H1 (cell line): ENCODE results near the gene PSMD5. TPM values are rescaled to one million over a fixed set of nuclear protein-coding genes. Genes with fewer than 3 reads are reported as not detected.
A peak's percentile ranks its signal among the peaks of the same experiment; 100 is the strongest.

Experiments used
- CTCF ChIA-PET: fragments of 300-600 bp; sonication (Branson Sonifier 250); formaldehyde crosslinking; loops from one replicate; lab custom pipeline; 2021; ENCODE audit not compliant: partially characterized antibody; lab: Charles Lee
- POLR2A ChIA-PET: fragments of 300-600 bp; sonication (Branson Sonifier 250); formaldehyde crosslinking; loops from one replicate; lab custom pipeline; 2021; ENCODE audit warnings: inconsistent platforms; ENCODE audit not compliant: partially characterized antibody; lab: Charles Lee
- DNase-seq, 2 experiments: peaks; one replicate each; pipeline versions ENCODE4 v3.0.0 to v3.0.0-alpha.2; 2010 to 2022; ENCODE audit warnings: low spot score in 2 of 2, low read depth in 1 of 2, mixed read lengths in 1 of 2
- FAIRE-seq: peaks from 2 replicates; lab custom pipeline; 2011; peaks lifted over from hg19 to GRCh38; lab: Jason Lieb, UNC
- H2AFZ ChIP-seq: 2 replicates; pipeline ENCODE4 v1.8.1; 2012; ENCODE audit warnings: low read length, inconsistent platforms
- H2AK5ac ChIP-seq: 2 replicates; pipeline ENCODE4 v1.6.1; 2013; ENCODE audit warnings: low read depth, low read length
- H2BK120ac ChIP-seq: replicated peaks from 2 replicates; pipeline ENCODE3; 2013; ENCODE audit warnings: low read depth, low read length, inconsistent platforms
- H2BK12ac ChIP-seq: 2 replicates; pipeline ENCODE4 v1.6.1; 2013; ENCODE audit warnings: low read depth, low read length
- H2BK15ac ChIP-seq: 2 replicates; pipeline ENCODE4 v1.6.1; 2013; ENCODE audit warnings: low read length
- H2BK20ac ChIP-seq: 2 replicates; pipeline ENCODE4 v1.6.1; 2013; ENCODE audit warnings: low read length
- H2BK5ac ChIP-seq: 2 replicates; pipeline ENCODE4 v1.6.1; 2013; ENCODE audit warnings: low read depth, low read length
- H3K14ac ChIP-seq: 2 replicates; pipeline ENCODE4 v1.6.1; 2013; ENCODE audit warnings: inconsistent platforms; ENCODE audit not compliant: insufficient read length
- H3K18ac ChIP-seq: 2 replicates; pipeline ENCODE4 v1.6.1; 2013; ENCODE audit warnings: low read length; ENCODE audit errors: extremely low read depth
- H3K23ac ChIP-seq: 2 replicates; pipeline ENCODE4 v1.6.1; 2013; ENCODE audit warnings: inconsistent platforms; ENCODE audit not compliant: insufficient read length
- H3K23me2 ChIP-seq: 2 replicates; pipeline ENCODE4 v1.6.1; 2013; ENCODE audit warnings: low read depth, low read length
- H3K27ac ChIP-seq: 2 replicates; pipeline ENCODE4 v1.6.1; 2011; ENCODE audit warnings: low read depth, low read length, inconsistent platforms
- H3K27me3 ChIP-seq, 4 experiments: replicated peaks in 1 of 4; 1 replicate in 1 of 4; 2 replicates in 3 of 4; pipeline versions ENCODE4 v1.6.1 to v1.8.1; 2011 to 2013; ENCODE audit warnings: low read length in 3 of 4, mild to moderate bottlenecking in 3 of 4, inconsistent platforms in 2 of 4, mixed read lengths in 2 of 4, moderate library complexity in 1 of 4; ENCODE audit not compliant: control insufficient read depth in 3 of 4, insufficient read depth in 3 of 4; ENCODE audit errors: extremely low read depth in 1 of 4
- H3K36me3 ChIP-seq, 4 experiments: 2 replicates each; pipeline versions ENCODE4 v1.6.1 to v1.8.1; 2011 to 2013; ENCODE audit warnings: mild to moderate bottlenecking in 4 of 4, low read length in 3 of 4, moderate library complexity in 2 of 4, control low read depth in 1 of 4, inconsistent platforms in 1 of 4; ENCODE audit not compliant: insufficient read depth in 4 of 4, control insufficient read depth in 2 of 4
- H3K4ac ChIP-seq: replicated peaks from 2 replicates; pipeline ENCODE3; 2013; ENCODE audit warnings: low read length, low read depth, mixed read lengths, inconsistent platforms; ENCODE audit not compliant: insufficient read length
- H3K4me1 ChIP-seq, 4 experiments: replicated peaks in 1 of 4; 1 replicate in 1 of 4; 2 replicates in 3 of 4; pipeline versions ENCODE4 v1.6.1 to v1.8.1; 2011 to 2013; ENCODE audit warnings: low read length in 3 of 4, inconsistent platforms in 2 of 4, mixed read lengths in 1 of 4; ENCODE audit not compliant: insufficient read depth in 4 of 4, control insufficient read depth in 3 of 4
- H3K4me2 ChIP-seq, 2 experiments: 2 replicates each; pipeline versions ENCODE4 v1.6.1 to v1.8.1; 2011 to 2013; ENCODE audit warnings: low read depth in 2 of 2, low read length in 2 of 2, control low read depth in 1 of 2, inconsistent platforms in 1 of 2, mild to moderate bottlenecking in 1 of 2; ENCODE audit not compliant: insufficient read depth in 1 of 2
- H3K4me3 ChIP-seq, 4 experiments: fragments of 200-600, 300-600 bp in 1 of 4; sonication (generic), shearing (Covaris generic), sonication (Bioruptor Twin) in 1 of 4; 2 replicates each; pipeline versions ENCODE4 v1.5.1 to v1.8.1; 2011 to 2016; ENCODE audit warnings: low read length in 4 of 4, low read depth in 3 of 4, control low read depth in 2 of 4, inconsistent platforms in 2 of 4, mild to moderate bottlenecking in 2 of 4, mixed read lengths in 1 of 4, moderate library complexity in 1 of 4; ENCODE audit not compliant: insufficient read depth in 2 of 4; ENCODE audit errors: extremely low read depth in 1 of 4
- H3K56ac ChIP-seq: replicated peaks from 2 replicates; pipeline ENCODE3; 2013; ENCODE audit warnings: low read depth, mild to moderate bottlenecking, mixed read lengths, low read length, inconsistent platforms; ENCODE audit not compliant: insufficient read length
- H3K79me1 ChIP-seq: 2 replicates; pipeline ENCODE4 v1.6.1; 2013; ENCODE audit warnings: low read depth, low read length, control low read depth
- H3K79me2 ChIP-seq, 2 experiments: 2 replicates each; pipeline versions ENCODE4 v1.6.1 to v1.8.1; 2012 to 2013; ENCODE audit warnings: low read length in 2 of 2, mild to moderate bottlenecking in 2 of 2, inconsistent platforms in 1 of 2; ENCODE audit not compliant: insufficient read depth in 2 of 2, control insufficient read depth in 1 of 2
- H3K9ac ChIP-seq, 4 experiments: replicated peaks in 1 of 4; 1 replicate in 1 of 4; 2 replicates in 3 of 4; pipeline versions ENCODE4 v1.6.1 to v1.8.1; 2011 to 2013; ENCODE audit warnings: low read depth in 3 of 4, low read length in 3 of 4, control low read depth in 2 of 4, mild to moderate bottlenecking in 2 of 4, moderate library complexity in 2 of 4, inconsistent platforms in 1 of 4; ENCODE audit errors: extremely low read depth in 1 of 4
- H3K9me3 ChIP-seq, 2 experiments: 2 replicates each; pipeline versions ENCODE4 v1.6.1 to v1.8.1; 2012 to 2013; ENCODE audit warnings: mild to moderate bottlenecking in 2 of 2, moderate library complexity in 2 of 2, control low read depth in 1 of 2, inconsistent platforms in 1 of 2, low read depth in 1 of 2, low read length in 1 of 2, mixed read lengths in 1 of 2; ENCODE audit not compliant: insufficient read depth in 2 of 2
- H4K20me1 ChIP-seq, 2 experiments: replicated peaks in 1 of 2; 2 replicates each; pipeline versions ENCODE3 to v1.8.1; 2011 to 2013; ENCODE audit warnings: inconsistent platforms in 2 of 2, low read length in 2 of 2, mild to moderate bottlenecking in 1 of 2; ENCODE audit not compliant: insufficient read depth in 2 of 2, control insufficient read depth in 1 of 2
- H4K5ac ChIP-seq: 2 replicates; pipeline ENCODE4 v1.6.1; 2013; ENCODE audit warnings: low read length, low read depth, mixed read lengths, inconsistent platforms; ENCODE audit not compliant: insufficient read length
- H4K8ac ChIP-seq: 2 replicates; pipeline ENCODE4 v1.8.0; 2013; ENCODE audit warnings: mild to moderate bottlenecking, moderate library complexity, low read length, inconsistent platforms; ENCODE audit not compliant: insufficient read depth; ENCODE audit errors: extremely low read depth
- H4K91ac ChIP-seq: replicated peaks from 2 replicates; pipeline ENCODE3; 2013; ENCODE audit warnings: low read length, mixed read lengths, inconsistent platforms; ENCODE audit not compliant: insufficient read length
- CHD1 ChIP-seq: IDR thresholded peaks from 2 replicates; pipeline ENCODE4 v1.6.1; 2012; ENCODE audit warnings: low read depth, low read length, improper control_type of control experiment
- POU5F1 ChIP-seq: IDR thresholded peaks from 2 replicates; pipeline ENCODE4 v1.6.1; 2011; ENCODE audit warnings: low read depth, mild to moderate bottlenecking, low read length, moderate library complexity
- WGBS, 2 experiments: shearing (Covaris generic) in 1 of 2; methylation state at CpG; one replicate each; pipeline versions ENCODE4 v1.1.6 to v1.1.7; 2013 to 2015; ENCODE audit warnings: low lambda C conversion rate in 2 of 2, mixed read lengths in 2 of 2, inconsistent platforms in 1 of 2, low coverage in 1 of 2, missing lambda C conversion rate in 1 of 2; ENCODE audit not compliant: insufficient replicate concordance in 2 of 2, insufficient coverage in 1 of 2, insufficient read length in 1 of 2; ENCODE audit errors: extremely low coverage in 1 of 2, missing lambda C conversion rate in 1 of 2; 5-methylcytosine and 5-hydroxymethylcytosine counted together
- polyA plus RNA-seq, 7 experiments: library from polyadenylated mRNA; depleted of rRNA in 3 of 7; stranded (reverse) in 5 of 7; unstranded in 2 of 7; fragments of >200 nt in 5 of 7; fragments of 200-250 nt in 2 of 7; gene quantifications; 1 replicate in 5 of 7; 2 replicates in 1 of 7; 4 replicates in 1 of 7; pipeline versions ENCODE4 v1.2.1 to v1.2.3, GENCODE V29; 2011 to 2013; ENCODE audit warnings: missing spikeins in 2 of 7, mixed read lengths in 2 of 7
- total RNA-seq: library from RNA; stranded (reverse); fragmentation: NEBNext Ultra II Directional; extraction: Animal tissue kit (Norgen Biotek cat#: 25700); gene quantifications from 2 replicates; pipeline ENCODE4 v1.2.1, GENCODE V29; 2021
- TF ChIP-seq, protein P1 (sequence below), 3 experiments: IDR thresholded peaks; 1 replicate in 2 of 3; 2 replicates in 1 of 3; pipeline versions ENCODE4 v1.5.1 to v1.6.1; 2011; ENCODE audit warnings: low read length in 3 of 3, mild to moderate bottlenecking in 3 of 3, inconsistent platforms in 2 of 3, low read depth in 1 of 3, moderate library complexity in 1 of 3; ENCODE audit not compliant: insufficient read depth in 1 of 3; ENCODE audit errors: control extremely low read depth in 1 of 3
- TF ChIP-seq, protein P2 (sequence below): IDR thresholded peaks from 2 replicates; pipeline ENCODE4 v1.6.1; 2012; ENCODE audit warnings: inconsistent platforms

The PSMD5 gene
- total and polyA plus RNA-seq, 2 of the 8 experiments (the other 6 are each of a cell fraction or from before 2014, with no cell fraction given), result 19.2 to 30.5 TPM

DNA sequence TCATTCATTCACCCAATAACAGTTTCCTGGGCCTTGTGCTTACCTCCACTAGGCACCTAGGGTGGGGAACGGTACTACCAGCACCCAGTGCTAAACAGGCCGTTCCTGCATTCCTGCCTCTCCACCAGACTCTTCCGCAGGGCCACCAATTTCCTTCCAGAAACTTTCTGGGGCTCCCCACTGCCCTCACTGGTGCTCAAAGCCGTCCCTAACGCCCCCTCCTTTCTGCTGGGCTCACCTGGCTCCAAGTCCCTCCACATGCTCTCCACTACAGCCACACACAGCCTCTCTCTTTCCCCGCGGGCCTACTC is 32.9 kb upstream of the PSMD5 start:
- Histone ChIP-seq H3K27ac (0 out of 2 replicates have a peak overlapping the region, but pooled peaks have one; percentile 50), H2AFZ (0 out of 2 replicates have a peak overlapping the region, but pooled peaks have one; percentile 11), H2BK5ac (peak overlapping the region; percentile 82; the same call in 1 of the 2 replicates), H3K56ac (peak overlapping the region; percentile 17), H4K20me1 (no peaks in the 10 kb centered on the region), H3K23ac (no peak overlapping the region), H3K27me3 (peaks cover 0 to 4% (median 1%) of the 10 kb centered on the region in 4 experiments; a peak in 3 of 7 replicates), H2BK20ac (peak overlapping the region; percentile 99; the same call in 1 of the 2 replicates), H2BK15ac (peak overlapping the region; percentile 98; the same call in 1 of the 2 replicates), H3K36me3 (peaks cover 0 to 3% (median 0%) of the 10 kb centered on the region in 4 experiments; a peak in 1 of 8 replicates), H4K8ac (0 out of 2 replicates have a peak overlapping the region, but pooled peaks have one; percentile 42), H3K18ac (peak overlapping the region; percentile 65), H2BK120ac (peak overlapping the region; percentile 95), H3K4me3 (peak overlapping the region; percentile 36 to 86 (median 50); a peak in 5 of 8 replicates), H4K5ac (peak overlapping the region; percentile 7), H3K4me1 (peaks cover 23 to 48% (median 35%) of the 10 kb centered on the region in 4 experiments), H3K4me2 (peak overlapping the region; percentile 79 to 85), H4K91ac (peak overlapping the region; percentile 96), H3K79me2 (no peaks in the 10 kb centered on the region), H3K23me2 (peaks cover 10% of the 10 kb centered on the region), H3K9me3 (no peaks in the 10 kb centered on the region), H3K79me1 (no peaks in the 10 kb centered on the region), H2BK12ac (peak overlapping the region; percentile 93), H3K4ac (peak overlapping the region; percentile 92), H3K14ac (no peak overlapping the region), H2AK5ac (peak overlapping the region; percentile 41; the same call in 1 of the 2 replicates), H3K9ac (no peak overlapping the region)
- TF ChIP-seq, protein P1, sequence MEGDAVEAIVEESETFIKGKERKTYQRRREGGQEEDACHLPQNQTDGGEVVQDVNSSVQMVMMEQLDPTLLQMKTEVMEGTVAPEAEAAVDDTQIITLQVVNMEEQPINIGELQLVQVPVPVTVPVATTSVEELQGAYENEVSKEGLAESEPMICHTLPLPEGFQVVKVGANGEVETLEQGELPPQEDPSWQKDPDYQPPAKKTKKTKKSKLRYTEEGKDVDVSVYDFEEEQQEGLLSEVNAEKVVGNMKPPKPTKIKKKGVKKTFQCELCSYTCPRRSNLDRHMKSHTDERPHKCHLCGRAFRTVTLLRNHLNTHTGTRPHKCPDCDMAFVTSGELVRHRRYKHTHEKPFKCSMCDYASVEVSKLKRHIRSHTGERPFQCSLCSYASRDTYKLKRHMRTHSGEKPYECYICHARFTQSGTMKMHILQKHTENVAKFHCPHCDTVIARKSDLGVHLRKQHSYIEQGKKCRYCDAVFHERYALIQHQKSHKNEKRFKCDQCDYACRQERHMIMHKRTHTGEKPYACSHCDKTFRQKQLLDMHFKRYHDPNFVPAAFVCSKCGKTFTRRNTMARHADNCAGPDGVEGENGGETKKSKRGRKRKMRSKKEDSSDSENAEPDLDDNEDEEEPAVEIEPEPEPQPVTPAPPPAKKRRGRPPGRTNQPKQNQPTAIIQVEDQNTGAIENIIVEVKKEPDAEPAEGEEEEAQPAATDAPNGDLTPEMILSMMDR (IDR thresholded peaks at IDR 0.05; ENCODE audit: control extremely low read depth in 1 of 3, insufficient read depth in 1 of 3, low read depth in 1 of 3, low read length in 3 of 3), result no peak
- TF ChIP-seq POU5F1 (no peak), CHD1 (no peak)
- TF ChIP-seq, protein P2, sequence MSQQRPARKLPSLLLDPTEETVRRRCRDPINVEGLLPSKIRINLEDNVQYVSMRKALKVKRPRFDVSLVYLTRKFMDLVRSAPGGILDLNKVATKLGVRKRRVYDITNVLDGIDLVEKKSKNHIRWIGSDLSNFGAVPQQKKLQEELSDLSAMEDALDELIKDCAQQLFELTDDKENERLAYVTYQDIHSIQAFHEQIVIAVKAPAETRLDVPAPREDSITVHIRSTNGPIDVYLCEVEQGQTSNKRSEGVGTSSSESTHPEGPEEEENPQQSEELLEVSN, result peak; percentile 19; the same call in 1 of the 2 replicates
- ChIA-PET CTCF (interaction anchor here (1.0 to 1.5 kb wide), 3 partner anchors 10 to 46 kb away, joined by 3 read pairs; no protein-coding TSS in a partner anchor), POLR2A (interaction anchor here (1.1 kb wide), 1 partner anchor 11 kb away, joined by 3 read pairs; no protein-coding TSS in a partner anchor)
- DNase-seq, result no peak
- 43% methylated on average over 7 of the region's 7 CpGs; no CpG with 5 or more reads in 1 of the 2 experiments for WGBS, 2 experiments
- no peak for FAIRE-seq
